Measurements from ENCODE around the gene CEP295NL.

The CEP295NL gene

GRCh38 chr17:78865682-78866390 lies 37.2 kb downstream of the CEP295NL start:
- no peak for DNase-seq (ENCODE audit: low read depth, low spot score)

GRCh38 chr17:78864117-78864516 lies 38.9 kb downstream of the CEP295NL start:
- no peak for DNase-seq (ENCODE audit: low read depth, low spot score)

- no peak for DNase-seq (ENCODE audit: low read depth, low spot score)
These were observed 40.7 kb downstream of the CEP295NL start for GRCh38 chr17:78862073-78863023.

- DNase-seq (ENCODE audit: low read depth, low spot score), result no peak
These were observed 41.8 kb downstream of the CEP295NL start for GRCh38 chr17:78861229-78861628.

GRCh38 chr17:78859051-78859450 lies 44.0 kb downstream of the CEP295NL start:
- no peak for DNase-seq (ENCODE audit: low read depth, low spot score)

GRCh38 chr17:78857266-78857665 lies 45.7 kb downstream of the CEP295NL start:
- no peak for DNase-seq (ENCODE audit: low read depth, low spot score)

- no peak for DNase-seq (ENCODE audit: low read depth, low spot score)
These were observed 47.3 kb downstream of the CEP295NL start for GRCh38 chr17:78855561-78856165.

- no peak for DNase-seq (ENCODE audit: low read depth, low spot score)
These were observed 48.5 kb downstream of the CEP295NL start for GRCh38 chr17:78854508-78854907.

GRCh38 chr17:78853926-78854394 lies 49.0 kb downstream of the CEP295NL start:
- DNase-seq (ENCODE audit: low read depth, low spot score), result no peak

GRCh38 chr17:78852709-78853121 lies 50.3 kb downstream of the CEP295NL start:
- DNase-seq (ENCODE audit: low read depth, low spot score), result no peak

GRCh38 chr17:78849026-78849425 lies 54.0 kb downstream of the CEP295NL start:
- DNase-seq (ENCODE audit: low read depth, low spot score), result no peak

GRCh38 chr17:78847052-78847451 lies 55.9 kb downstream of the CEP295NL start:
- no peak for DNase-seq (ENCODE audit: low read depth, low spot score)

GRCh38 chr17:78844301-78845005 lies 58.5 kb downstream of the CEP295NL start:
- DNase-seq (ENCODE audit: low read depth, low spot score), result no peak

GRCh38 chr17:78842881-78843565 lies 60.0 kb downstream of the CEP295NL start:
- no peak for DNase-seq (ENCODE audit: low read depth, low spot score)

GRCh38 chr17:78840780-78841611 lies 62.0 kb downstream of the CEP295NL start, which contains the start of gene USP36:
Gene USP36, minus strand, starts transcription at chr17:78840814. Its CDS starts 4,451 bp downstream, at chr17:78836363.
- peak; percentile 99 for DNase-seq (ENCODE audit: low read depth, low spot score)

Data from activated naive CD8-positive, alpha-beta T cell treated with anti-CD3 and anti-CD28 coated beads, Interleukin-2, amount 50 U/mL, for 16 hours (primary cell).